K562 (cell line): ENCODE data around the gene CLCNKB. TPM values are rescaled to one million over a fixed set of nuclear protein-coding genes. Genes with fewer than 3 reads are reported as not detected.

Experiments
- ATAC-seq: fragments of 200-7000 bp; cut with Tn5 transposase; 3 replicates; pipeline ENCODE4 v1.9.1; 2020; ENCODE audit warnings: moderate library complexity
- BruUV-seq: library from RNA; stranded (reverse); fragments of 400-500 nt; replicated peaks from 2 replicates; lab custom pipeline; 2021; lab: Mats Ljungman, UMichigan
- CTCF ChIA-PET: fragments of 300-600 bp; formaldehyde crosslinking; extraction: SDS; loops from one replicate; lab custom pipeline; 2021; ENCODE audit warnings: low intra/inter-chr PET ratio; lab: Yijun Ruan, JAX
- POLR2A ChIA-PET: fragments of 300-600, 350-650 bp; sonication (Branson Sonifier 250); formaldehyde crosslinking; extraction: SDS; loops from one replicate; lab custom pipeline; 2021; ENCODE audit warnings: antibody characterized with exemption, inconsistent platforms; lab: Yijun Ruan, JAX
- DNase-seq, 4 experiments: peaks; one replicate each; pipeline versions ENCODE4 v3.0.0 to v3.0.0-alpha.2; 2011 to 2018; ENCODE audit warnings: low spot score in 3 of 4, mixed read lengths in 3 of 4; ENCODE audit errors: extremely low read depth in 1 of 4
- FAIRE-seq: peaks from 2 replicates; lab custom pipeline; 2011; peaks lifted over from hg19 to GRCh38; lab: Jason Lieb, UNC
- H2AFZ ChIP-seq: 2 replicates; pipeline ENCODE4 v1.6.0; 2011; ENCODE audit warnings: low read depth, low read length, control low read depth, inconsistent platforms
- H3K27ac ChIP-seq: fragments of 200-600 bp; 3 replicates; pipeline ENCODE4 v1.8.0; 2011; ENCODE audit warnings: low read depth, mild to moderate bottlenecking, control low read depth, inconsistent platforms, low read length, moderate library complexity, mixed read lengths; ENCODE audit errors: extremely low read depth
- H3K27me3 ChIP-seq, 2 experiments: fragments of 300-600 bp in 1 of 2; 2 replicates in 1 of 2; 3 replicates in 1 of 2; pipeline versions ENCODE4 v1.6.0 to v1.8.0; 2011; ENCODE audit warnings: inconsistent platforms in 2 of 2, low read length in 2 of 2, mild to moderate bottlenecking in 1 of 2, mixed read lengths in 1 of 2, moderate library complexity in 1 of 2; ENCODE audit not compliant: control insufficient read depth in 2 of 2, insufficient read depth in 2 of 2
- H3K36me3 ChIP-seq: fragments of 300-600 bp; 3 replicates; pipeline ENCODE4 v1.8.0; 2011; ENCODE audit warnings: mild to moderate bottlenecking, low read length, inconsistent platforms; ENCODE audit not compliant: control insufficient read depth, insufficient read depth
- H3K4me1 ChIP-seq, 2 experiments: fragments of 200-600 bp in 1 of 2; replicated peaks in 1 of 2; 2 replicates in 1 of 2; 3 replicates in 1 of 2; pipeline versions ENCODE4 v1.5.1 to v1.8.0; 2011; ENCODE audit warnings: inconsistent platforms in 2 of 2, low read length in 2 of 2, mild to moderate bottlenecking in 1 of 2, mixed read lengths in 1 of 2, moderate library complexity in 1 of 2; ENCODE audit not compliant: control insufficient read depth in 2 of 2, insufficient read depth in 2 of 2
- H3K4me2 ChIP-seq: 2 replicates; pipeline ENCODE4 v1.6.1; 2011; ENCODE audit warnings: low read length, control low read depth, inconsistent platforms, mixed read lengths; ENCODE audit not compliant: insufficient read depth
- H3K4me3 ChIP-seq: fragments of 200-600 bp; sonication (generic), shearing (Covaris generic); 2 replicates; pipeline ENCODE4 v1.5.1; 2016; ENCODE audit warnings: control low read depth, inconsistent platforms
- H3K79me2 ChIP-seq: fragments of 200-600 bp; 3 replicates; pipeline ENCODE4 v1.8.0; 2011; ENCODE audit warnings: low read length, inconsistent platforms; ENCODE audit not compliant: control insufficient read depth, insufficient read depth
- H3K9ac ChIP-seq, 2 experiments: 2 replicates each; pipeline versions ENCODE4 v1.6.0 to v1.6.1; 2011; ENCODE audit warnings: low read depth in 2 of 2, low read length in 2 of 2, control low read depth in 1 of 2, inconsistent platforms in 1 of 2, mild to moderate bottlenecking in 1 of 2, mixed read lengths in 1 of 2; ENCODE audit not compliant: insufficient read depth in 1 of 2
- H3K9me1 ChIP-seq: one replicate; pipeline ENCODE4 v1.6.0; 2011; ENCODE audit warnings: inconsistent platforms, mild to moderate bottlenecking, low read length, moderate library complexity; ENCODE audit not compliant: control insufficient read depth, insufficient read depth
- H3K9me3 ChIP-seq: replicated peaks from 2 replicates; pipeline ENCODE4 v1.5.1; 2011; ENCODE audit warnings: low read depth, low read length, inconsistent platforms; ENCODE audit not compliant: control insufficient read depth, insufficient read depth
- H4K20me1 ChIP-seq: replicated peaks from 2 replicates; pipeline ENCODE4 v1.6.1; 2011; ENCODE audit warnings: low read length, inconsistent platforms, mixed read lengths; ENCODE audit not compliant: control insufficient read depth, insufficient read depth
- ZBTB17 ChIP-seq: fragments of 450-650 bp; formaldehyde crosslinking; IDR thresholded peaks from 2 replicates; pipeline ENCODE4 v1.4.0; 2020; ENCODE audit warnings: mild to moderate bottlenecking
- ZBTB7A ChIP-seq: IDR thresholded peaks from 2 replicates; pipeline ENCODE4 v1.6.1; 2011; ENCODE audit warnings: low read depth, mild to moderate bottlenecking, low read length, moderate library complexity, borderline replicate concordance; ENCODE audit not compliant: control insufficient read depth
- ZNF282 ChIP-seq: sonication (generic); formaldehyde crosslinking; IDR thresholded peaks from 2 replicates; pipeline ENCODE4 v1.8.1; 2023; ENCODE audit warnings: missing genetic modification reagents
- ZNF395 ChIP-seq: fragments of 200-800 bp; sonication (Bioruptor generic); IDR thresholded peaks from 2 replicates; pipeline ENCODE4 v1.6.1; 2017; ENCODE audit warnings: missing genetic modification characterization, missing compliant biosample characterization
- WGBS: fragments of 100-300 bp; shearing (Covaris generic); methylation state at CpG from one replicate; pipeline ENCODE4 v1.1.6; 2016; ENCODE audit warnings: low coverage, mixed read lengths; ENCODE audit not compliant: insufficient coverage; ENCODE audit errors: missing lambda C conversion rate; 5-methylcytosine and 5-hydroxymethylcytosine counted together
- in situ Hi-C: fragments of 300-500 bp; cut with MboI; formaldehyde crosslinking; loops from 4 replicates; pipeline ENCODE4 v1.15.0; 2018; ENCODE audit warnings: inconsistent platforms, mixed read lengths
- intact Hi-C: fragments of 100-400 bp; cut with micrococcal nuclease; formaldehyde crosslinking; loops from 2 replicates; pipeline ENCODE4 v1.14.2; 2022
- polyA plus RNA-seq, 8 experiments: library from polyadenylated mRNA; depleted of rRNA in 4 of 8; stranded (reverse) in 5 of 8; unstranded in 3 of 8; fragments of >200 nt; fragmentation: Nextera tagmentation in 2 of 8; fragmentation: Illumina TruSeq in 1 of 8; extraction: Ambion mirVana in 2 of 8; extraction: Trizol in 1 of 8; gene quantifications; 2 replicates each; pipeline versions ENCODE4 v1.2.1 to v1.2.3, GENCODE V29; 2011 to 2014; ENCODE audit warnings: inconsistent platforms in 1 of 8, missing spikeins in 1 of 8
- total RNA-seq, 7 experiments: library from RNA; depleted of rRNA in 6 of 7; stranded (reverse); fragments of >200 nt in 6 of 7; fragmentation: Illumina TruSeq in 2 of 7; extraction: Trizol in 2 of 7; gene quantifications; 2 replicates each; pipeline versions ENCODE4 v1.2.1 to v1.2.3, GENCODE V29; 2011 to 2021; ENCODE audit warnings: low replicate concordance in 1 of 7

The CLCNKB gene
- total and polyA plus RNA-seq, 9 of the 15 experiments (the other 6 are each of a cell fraction or from before 2014, with no cell fraction given): 0.08 to 1.7 (median 0.64) TPM

GRCh38 chr1:16013908-16014258 is 29.7 kb upstream of the CLCNKB start:
- DNase-seq: peak in 1 of 4 experiments; percentile 31
- FAIRE-seq: no peak
- ChIA-PET CTCF (no interaction called here), POLR2A (interaction anchor here (0.5 to 1.2 kb wide), 3 partner anchors 13 to 1160 kb away, joined by 3 to 6 read pairs (median 3); no protein-coding TSS in a partner anchor)
- peak overlapping the region; percentile 66 to 90 for H3K9ac ChIP-seq
- peak overlapping the region; percentile 76 for H3K4me2 ChIP-seq
- TF ChIP-seq ZNF282: no peak
- 0 out of 2 replicates have a peak, but pooled peaks have one; percentile 20 for TF ChIP-seq ZBTB17 (CRISPR knock-in tag)
- TF ChIP-seq ZBTB7A: peak; percentile 58; the same call in 1 of the 2 replicates
- TF ChIP-seq ZNF395: 0 out of 2 replicates have a peak, but pooled peaks have one; percentile 9
- H3K27me3 ChIP-seq: no peaks in the 10 kb centered on the region
- peak overlapping the region; percentile 88 for H2AFZ ChIP-seq
- no peaks in the 10 kb centered on the region for H3K36me3 ChIP-seq
- no peaks in the 10 kb centered on the region for H3K9me1 ChIP-seq
- H3K4me3 ChIP-seq: 0 out of 2 replicates have a peak overlapping the region, but pooled peaks have one; percentile 45
- no peak for ATAC-seq
- peak overlapping the region; percentile 79 for H3K27ac ChIP-seq
- no peaks in the 10 kb centered on the region for H3K9me3 ChIP-seq
- intact Hi-C loops (loop anchor here (1.0 kb wide), 1 partner anchor 18 kb away; no protein-coding TSS in a partner anchor), in situ Hi-C loops (loop anchor here (5.0 to 10.0 kb wide), 2 partner anchors 51 to 178 kb away; no protein-coding TSS in a partner anchor)
- no peaks in the 10 kb centered on the region for H3K79me2 ChIP-seq
- H4K20me1 ChIP-seq: no peaks in the 10 kb centered on the region
- no TSS peak for BruUV-seq
- H3K4me1 ChIP-seq: peaks cover 40 to 71% of the 10 kb centered on the region in 2 experiments
- WGBS: 33% methylated on average over 4 of the region's 4 CpGs
